HG02981 (cell line): ENCODE data around the gene METTL3.
"Not testable (repeated sequence)": the region's sequence is repeated elsewhere in the genome, so short reads cannot be mapped to it uniquely, and the experiment has no call there.

Experiments
- ATAC-seq: cut with Tn5 transposase; IDR thresholded peaks from one replicate; pipeline ENCODE4 v1.9.1; 2021; ENCODE audit warnings: mild to moderate bottlenecking, moderate library complexity; ENCODE audit not compliant: unreplicated experiment

Gene METTL3

DNA sequence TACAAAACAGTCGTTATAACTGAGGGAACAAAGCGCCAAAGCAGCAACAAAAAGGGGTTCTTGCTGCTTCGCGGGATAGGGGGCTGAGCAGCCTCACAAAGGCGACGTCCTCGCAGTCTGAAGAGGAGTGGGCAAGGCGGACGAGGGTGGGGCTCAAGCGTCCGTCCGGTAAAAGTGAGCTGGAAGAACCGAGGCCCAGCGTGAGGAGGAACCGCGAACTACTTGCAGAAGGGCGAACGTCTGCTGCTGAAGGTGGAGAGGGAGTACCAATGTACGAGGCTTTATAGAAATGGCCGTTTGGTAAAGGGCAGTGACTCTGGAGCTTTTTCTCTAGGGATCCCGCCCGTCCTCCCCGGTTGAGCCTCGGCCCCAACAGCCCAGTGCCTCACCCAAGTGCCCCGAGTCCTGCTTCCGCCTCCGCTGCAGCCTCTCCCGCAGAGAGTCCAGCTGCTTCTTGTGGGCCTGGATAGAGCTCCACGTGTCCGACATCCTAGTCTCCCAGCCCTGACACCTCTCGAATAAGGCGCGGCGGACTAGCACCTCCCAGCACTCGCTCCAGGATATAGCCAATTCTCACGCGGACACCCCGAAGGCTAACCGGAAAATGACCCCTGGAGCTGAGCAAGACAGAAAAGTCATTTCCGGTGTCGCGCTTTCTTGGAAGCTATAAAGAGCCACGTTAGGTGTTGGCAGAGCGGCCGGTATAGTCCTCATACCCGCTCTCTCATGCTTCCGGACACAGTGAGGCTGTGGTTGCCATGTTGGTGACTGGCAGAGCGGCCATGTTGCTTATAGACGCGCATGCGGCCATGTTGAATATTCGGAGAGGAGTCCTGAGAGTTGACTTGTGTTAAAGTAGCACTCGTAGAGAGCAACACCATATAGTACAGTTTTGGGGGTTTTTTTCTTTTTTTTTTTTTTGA is at the start of gene METTL3:
Gene METTL3, minus strand, starts transcription at position 606 of the 923 bp plus-strand sequence. Its CDS starts 117 bp downstream, at position 489.
- ATAC-seq, result peak; percentile 98

- ATAC-seq, result no peak
Observed at GRCh38 chr14:21558703-21559170, 47.6 kb upstream of the METTL3 start.

- ATAC-seq, result no peak
Observed at GRCh38 chr14:21557084-21557901, 46.2 kb upstream of the METTL3 start.

GRCh38 chr14:21556378-21557083 is 45.4 kb upstream of the METTL3 start:
- ATAC-seq, result no peak

- no peak for ATAC-seq
Observed at GRCh38 chr14:21553266-21553665, 42.1 kb upstream of the METTL3 start.

DNA sequence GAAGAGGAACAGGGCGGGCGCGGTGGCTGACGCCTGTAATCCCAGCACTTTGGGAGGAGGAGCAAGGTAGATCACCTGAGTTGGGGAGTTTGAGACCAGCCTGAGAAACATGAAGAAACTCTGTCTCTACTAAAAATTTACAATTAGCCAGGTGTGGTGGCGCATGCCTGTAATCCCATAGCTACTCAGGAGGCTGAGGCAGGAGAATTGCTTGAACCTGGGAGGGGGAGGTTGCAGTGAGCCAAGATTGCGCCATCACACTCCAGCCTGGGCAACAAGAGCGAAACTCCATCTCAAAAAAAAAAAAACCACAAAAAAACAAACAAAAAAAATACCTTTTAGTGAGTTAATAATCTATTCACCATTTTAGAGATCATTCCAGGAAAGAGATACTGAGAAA is 33.4 kb upstream of the METTL3 start:
- ATAC-seq, result not testable (repeated sequence)

GRCh38 chr14:21543963-21544362 is 32.8 kb upstream of the METTL3 start:
- ATAC-seq, result no peak

DNA sequence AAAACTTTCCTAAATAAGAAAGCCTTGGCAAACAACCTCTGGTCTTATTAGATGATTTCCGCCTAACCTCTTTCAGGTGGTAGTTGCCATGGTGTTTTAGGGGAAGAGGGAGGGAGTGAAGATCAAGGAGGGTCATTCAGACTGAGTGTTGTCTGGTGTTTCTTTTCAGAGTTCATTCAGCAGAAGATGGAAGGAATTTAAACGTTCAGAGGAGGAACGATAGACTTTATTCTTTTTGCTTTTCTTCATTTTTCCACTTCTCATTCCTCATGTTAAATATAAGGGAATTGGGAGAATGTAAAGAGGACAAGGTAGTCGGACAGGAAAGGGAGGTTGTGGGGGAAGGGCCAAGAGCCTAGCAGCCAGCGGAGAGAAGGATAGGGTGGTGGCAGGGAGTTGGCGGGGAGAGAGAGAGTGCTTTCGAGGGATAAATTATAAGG is 32.4 kb upstream of the METTL3 start:
- ATAC-seq, result no peak

- ATAC-seq, result no peak
Observed at GRCh38 chr14:21541413-21542074, 30.4 kb upstream of the METTL3 start.

DNA sequence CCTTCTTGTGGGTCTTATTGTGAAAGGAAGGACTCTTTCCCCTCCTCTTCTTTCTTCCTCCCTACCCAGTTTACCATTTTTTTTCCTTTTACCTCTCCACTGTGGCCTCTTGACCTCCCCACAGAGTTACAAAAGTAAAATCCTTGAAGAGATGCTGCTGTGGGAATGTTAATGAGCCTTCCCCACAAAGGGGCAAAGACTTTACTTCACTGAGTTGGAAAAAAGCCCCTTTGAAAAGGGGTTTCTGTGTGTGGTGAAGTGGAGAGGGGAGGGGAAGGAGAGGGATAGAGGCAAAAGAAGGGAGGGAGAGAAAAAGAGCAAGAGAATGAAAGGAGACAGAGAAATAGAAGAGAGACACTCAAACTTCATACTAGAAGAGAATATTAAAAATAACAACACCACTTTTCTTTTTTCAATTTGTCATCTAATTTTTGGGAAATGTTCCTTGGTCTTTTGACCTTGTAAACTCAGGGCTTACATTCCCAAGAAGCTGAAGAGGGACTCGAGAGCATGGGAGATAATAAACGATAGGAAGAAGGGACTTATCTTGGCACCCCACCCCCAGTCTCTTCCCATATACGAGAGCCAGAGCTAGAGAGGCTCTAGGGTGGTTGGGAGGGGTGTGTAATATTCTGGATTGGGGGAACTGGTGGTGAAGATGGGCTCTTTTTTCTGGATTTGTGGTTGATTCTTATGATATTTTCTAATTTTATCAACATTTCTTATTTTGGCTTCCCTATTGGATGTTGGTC is 28.2 kb upstream of the METTL3 start:
- no peak for ATAC-seq

DNA sequence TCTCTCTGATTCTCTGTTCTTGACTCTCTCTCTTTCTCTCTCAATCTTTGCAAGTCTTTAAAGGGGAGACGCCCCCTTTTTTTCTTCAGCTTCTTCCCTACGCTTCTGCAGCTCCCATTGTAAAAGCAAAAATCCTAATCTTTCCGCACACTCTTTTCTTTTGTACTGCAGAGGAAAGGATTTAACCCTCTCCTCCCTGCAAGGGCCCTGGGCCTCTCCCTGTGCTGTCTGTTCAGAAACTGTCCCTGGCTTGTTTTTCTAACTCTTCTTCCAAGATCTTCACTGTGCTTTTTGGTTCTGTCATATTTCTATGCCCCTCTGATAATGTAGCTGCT is 25.9 kb upstream of the METTL3 start:
- ATAC-seq, result no peak

- ATAC-seq, result no peak
Observed at GRCh38 chr14:21536418-21537089, 25.4 kb upstream of the METTL3 start.

GRCh38 chr14:21535545-21536417 is 24.6 kb upstream of the METTL3 start:
- ATAC-seq, result no peak

- ATAC-seq, result no peak
Observed at GRCh38 chr14:21534576-21534975, 23.4 kb upstream of the METTL3 start.

GRCh38 chr14:21533294-21533693 is 22.2 kb upstream of the METTL3 start:
- ATAC-seq, result no peak

DNA sequence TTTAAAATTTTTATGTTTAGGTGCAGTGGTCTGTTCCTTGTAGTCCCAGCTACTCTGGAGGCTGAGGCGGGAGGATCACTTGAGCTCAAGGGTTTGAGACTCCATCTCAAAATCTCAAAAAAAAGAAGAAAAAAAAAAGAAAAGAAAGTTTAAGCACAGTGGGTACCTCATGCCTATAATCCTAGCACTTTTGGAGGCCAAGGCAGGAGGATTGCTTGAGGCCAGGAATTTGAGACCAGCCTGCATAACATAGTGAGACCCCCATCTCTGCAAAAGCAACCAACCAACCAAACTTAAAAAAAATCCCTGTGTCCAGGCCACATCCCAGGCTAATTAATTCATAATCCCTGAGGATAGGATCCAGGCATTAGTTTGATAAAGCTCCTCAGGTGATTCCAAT is 18.4 kb upstream of the METTL3 start:
- no peak for ATAC-seq

DNA sequence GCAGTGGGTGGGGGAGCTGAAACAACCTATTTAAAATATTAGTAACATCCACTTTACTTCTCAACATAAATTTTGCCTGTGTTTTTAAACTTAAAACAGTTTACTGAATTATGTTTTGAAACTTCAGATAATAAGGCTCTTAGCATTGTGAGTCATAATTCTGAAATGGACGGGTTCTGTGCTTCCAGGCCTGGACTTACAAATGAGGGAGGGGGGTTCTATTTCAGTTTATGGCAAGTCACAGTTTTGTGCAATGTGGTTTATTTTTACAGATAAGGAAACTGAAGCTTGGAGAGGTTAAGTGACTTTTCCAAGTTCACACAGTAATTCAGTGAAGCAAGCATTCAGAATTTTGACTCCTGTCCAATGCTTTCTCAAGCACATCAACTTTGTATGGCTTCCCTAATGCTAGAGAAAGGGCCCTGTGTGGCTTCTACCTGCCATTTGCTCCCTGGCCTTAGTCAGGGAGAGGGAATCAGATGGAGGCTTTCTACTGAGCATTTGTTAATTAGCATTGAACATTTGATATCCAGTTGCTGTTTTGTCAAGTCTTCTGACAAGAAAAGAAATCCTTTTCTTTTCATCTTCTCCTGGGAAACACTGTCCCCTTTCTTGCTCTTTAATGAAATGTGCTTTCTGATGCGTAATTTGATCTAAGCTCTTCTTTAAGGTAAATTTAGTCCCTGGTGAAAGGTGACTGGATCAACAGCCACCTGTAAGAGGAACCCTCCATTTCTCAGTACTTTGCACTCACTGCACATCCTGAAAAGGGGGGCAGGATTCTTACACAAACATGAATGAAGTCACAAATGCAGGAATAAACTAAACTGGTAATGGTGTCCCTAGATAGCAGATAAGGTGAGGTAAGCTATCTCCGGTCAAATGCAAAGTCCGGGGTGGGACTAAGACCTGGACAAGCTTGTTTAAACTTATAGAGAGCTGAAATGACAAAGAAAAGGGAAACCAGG is 17.5 kb upstream of the METTL3 start:
- ATAC-seq, result no peak
